Cardiac muscle cell (in vitro differentiated cells and primary cell): ENCODE results near the gene OR5C1. TPM values are rescaled to one million over a fixed set of nuclear protein-coding genes. Genes with fewer than 3 reads are reported as not detected.

Experiments
- DNase-seq, 2 donors: peaks; one replicate each; pipeline versions ENCODE4 v3.0.0 to v3.0.0-alpha.2; 2010 to 2017; ENCODE audit warnings: low read depth in 1 of 2, low spot score in 1 of 2
- H3K27ac ChIP-seq: fragments of 200-600 bp; sonication (generic); 2 replicates; pipeline ENCODE4 v1.5.1; 2016
- H3K27me3 ChIP-seq: fragments of 200-600 bp; sonication (generic); 2 replicates; pipeline ENCODE4 v1.6.0; 2016; ENCODE audit warnings: control low read depth
- H3K36me3 ChIP-seq: fragments of 200-600 bp; sonication (generic); 2 replicates; pipeline ENCODE4 v1.5.1; 2016; ENCODE audit warnings: control low read depth
- H3K4me1 ChIP-seq: fragments of 200-600 bp; sonication (generic); 2 replicates; pipeline ENCODE4 v1.8.1; 2017; ENCODE audit warnings: low read depth, mild to moderate bottlenecking, mixed run types
- H3K4me3 ChIP-seq: fragments of 200-600 bp; sonication (generic); 2 replicates; pipeline ENCODE4 v1.5.1; 2016; ENCODE audit warnings: mild to moderate bottlenecking
- H3K9me3 ChIP-seq: fragments of 200-600 bp; sonication (generic); 2 replicates; pipeline ENCODE4 v1.5.1; 2017; ENCODE audit warnings: low read depth, mild to moderate bottlenecking, control low read depth
- polyA plus RNA-seq: library from polyadenylated mRNA; unstranded; fragments of >200 nt; fragmentation: Nextera tagmentation; extraction: Ambion mirVana; gene quantifications from 2 replicates; pipeline ENCODE4 v1.2.1, GENCODE V29; 2016
- total RNA-seq: library from RNA; depleted of rRNA; stranded (reverse); fragments of >200 nt; gene quantifications from 2 replicates; pipeline ENCODE4 v1.2.3, GENCODE V29; 2016
- TF ChIP-seq, protein P1 (sequence below): IDR thresholded peaks from 2 replicates; pipeline ENCODE4 v1.5.1; 2012; ENCODE audit warnings: low read depth, mild to moderate bottlenecking, low read length

Gene OR5C1
- total and polyA plus RNA-seq, 2 experiments from 2014 or later = not detected

DNA sequence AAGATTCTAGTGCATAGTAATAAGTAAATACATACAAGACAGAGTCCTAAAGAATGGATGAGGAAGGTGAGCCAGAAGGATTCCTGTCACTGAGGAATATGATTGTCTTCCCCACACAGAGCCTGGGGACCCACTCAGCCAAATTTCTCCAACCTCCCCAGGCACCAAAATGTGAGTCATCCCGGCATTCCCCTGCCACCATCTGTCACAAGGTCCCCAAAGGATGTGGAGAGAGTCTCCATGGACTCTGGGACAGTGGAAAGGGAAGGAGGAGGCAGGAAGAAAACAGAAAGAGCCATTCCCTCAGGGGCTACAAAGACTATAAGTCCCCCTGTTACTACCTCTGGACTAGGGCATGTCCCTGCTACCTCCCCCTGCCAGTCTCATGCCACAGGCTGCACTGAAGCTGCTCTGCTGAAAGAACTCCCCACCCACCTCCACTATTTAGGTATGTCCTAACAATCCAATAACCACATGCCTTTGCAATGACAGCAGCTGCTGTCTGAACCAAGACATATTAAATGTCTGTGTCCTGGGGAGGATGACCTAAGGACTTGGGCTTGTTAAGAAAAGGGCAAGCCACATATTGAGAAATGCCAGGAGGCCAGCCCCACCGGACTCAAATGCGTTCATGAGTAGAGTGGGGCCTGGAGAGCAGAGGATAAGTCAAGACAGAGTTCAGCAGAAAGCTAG, 10.7 kb upstream of the OR5C1 start:
- Histone ChIP-seq H3K9me3 (no peaks in the 10 kb centered on the region), H3K27me3 (no peaks in the 10 kb centered on the region), H3K36me3 (no peaks in the 10 kb centered on the region), H3K27ac (no peak overlapping the region), H3K4me1 (no peaks in the 10 kb centered on the region), H3K4me3 (no peak overlapping the region)
- no peak for DNase-seq
- TF ChIP-seq, protein P1, sequence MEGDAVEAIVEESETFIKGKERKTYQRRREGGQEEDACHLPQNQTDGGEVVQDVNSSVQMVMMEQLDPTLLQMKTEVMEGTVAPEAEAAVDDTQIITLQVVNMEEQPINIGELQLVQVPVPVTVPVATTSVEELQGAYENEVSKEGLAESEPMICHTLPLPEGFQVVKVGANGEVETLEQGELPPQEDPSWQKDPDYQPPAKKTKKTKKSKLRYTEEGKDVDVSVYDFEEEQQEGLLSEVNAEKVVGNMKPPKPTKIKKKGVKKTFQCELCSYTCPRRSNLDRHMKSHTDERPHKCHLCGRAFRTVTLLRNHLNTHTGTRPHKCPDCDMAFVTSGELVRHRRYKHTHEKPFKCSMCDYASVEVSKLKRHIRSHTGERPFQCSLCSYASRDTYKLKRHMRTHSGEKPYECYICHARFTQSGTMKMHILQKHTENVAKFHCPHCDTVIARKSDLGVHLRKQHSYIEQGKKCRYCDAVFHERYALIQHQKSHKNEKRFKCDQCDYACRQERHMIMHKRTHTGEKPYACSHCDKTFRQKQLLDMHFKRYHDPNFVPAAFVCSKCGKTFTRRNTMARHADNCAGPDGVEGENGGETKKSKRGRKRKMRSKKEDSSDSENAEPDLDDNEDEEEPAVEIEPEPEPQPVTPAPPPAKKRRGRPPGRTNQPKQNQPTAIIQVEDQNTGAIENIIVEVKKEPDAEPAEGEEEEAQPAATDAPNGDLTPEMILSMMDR = no peak

DNA sequence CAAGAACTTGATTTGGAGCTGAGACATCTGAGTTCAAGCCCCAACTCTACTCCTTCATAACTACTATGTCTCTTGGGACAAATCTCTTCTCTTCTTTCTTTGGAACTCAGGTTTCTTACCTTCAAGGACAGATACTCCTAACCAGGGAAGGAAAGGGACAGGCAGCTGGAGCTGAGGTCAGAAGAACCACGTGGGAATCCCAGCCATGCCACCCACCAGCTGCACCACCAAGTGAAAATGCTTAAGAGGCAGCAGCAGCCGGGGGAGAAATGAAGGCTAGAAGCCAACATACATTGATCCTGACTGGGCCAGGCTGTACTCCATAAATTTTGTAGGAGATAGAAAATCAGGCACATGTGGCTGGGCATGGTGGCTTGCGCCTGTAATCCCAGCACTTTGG, 9.6 kb upstream of the OR5C1 start:
- Histone ChIP-seq H3K9me3 (no peaks in the 10 kb centered on the region), H3K4me3 (no peak overlapping the region), H3K36me3 (no peaks in the 10 kb centered on the region), H3K4me1 (no peaks in the 10 kb centered on the region), H3K27me3 (no peaks in the 10 kb centered on the region), H3K27ac (no peak overlapping the region)
- no peak for DNase-seq
- TF ChIP-seq, protein P1 = no peak

DNA sequence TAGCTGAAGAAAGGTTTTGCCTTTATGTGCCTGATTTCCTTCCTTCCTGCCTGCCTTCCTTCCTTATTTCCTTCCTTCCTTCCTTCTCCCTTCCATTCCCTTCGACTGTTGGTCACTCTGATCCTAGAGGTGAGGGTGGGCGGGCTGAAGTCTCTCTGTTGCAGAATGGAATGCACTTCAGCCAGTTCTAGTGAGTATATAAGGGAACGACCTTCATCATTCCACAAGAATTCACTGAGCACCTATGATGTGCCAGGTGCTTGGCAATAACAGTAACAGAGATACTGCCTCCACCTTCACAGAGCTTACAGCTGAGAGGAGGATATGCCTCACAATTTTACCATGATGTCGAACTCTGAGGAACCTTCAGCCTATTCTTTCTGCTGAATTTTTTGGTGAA, 8.7 kb upstream of the OR5C1 start:
- no peak for DNase-seq
- no peaks in the 10 kb centered on the region for H3K27me3 ChIP-seq
- no peaks in the 10 kb centered on the region for H3K4me1 ChIP-seq
- TF ChIP-seq, protein P1 = no peak
- H3K9me3 ChIP-seq = no peaks in the 10 kb centered on the region
- no peak overlapping the region for H3K4me3 ChIP-seq
- H3K36me3 ChIP-seq = no peaks in the 10 kb centered on the region
- no peak overlapping the region for H3K27ac ChIP-seq

DNA sequence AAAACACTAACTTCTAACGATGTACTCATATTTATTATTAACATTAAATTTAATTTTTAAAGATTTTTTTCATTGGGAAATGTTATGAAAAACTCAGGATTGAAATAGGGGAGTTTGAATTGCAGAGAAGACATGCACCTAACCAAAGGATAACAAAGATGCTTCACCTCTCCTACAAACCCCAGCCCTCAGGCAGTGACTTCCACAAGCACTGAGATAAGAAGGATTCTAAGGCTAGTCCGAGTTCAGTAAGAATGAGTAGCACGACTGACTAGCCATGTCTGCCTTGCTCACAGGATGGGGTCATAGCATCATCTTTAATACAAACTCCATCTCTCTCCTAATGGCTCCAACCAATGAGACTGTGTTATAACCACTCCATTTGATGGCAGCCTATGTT, 7.1 kb upstream of the OR5C1 start:
- Histone ChIP-seq H3K4me3 (no peak overlapping the region), H3K27ac (no peak overlapping the region), H3K27me3 (no peaks in the 10 kb centered on the region), H3K4me1 (no peaks in the 10 kb centered on the region), H3K36me3 (no peaks in the 10 kb centered on the region), H3K9me3 (no peaks in the 10 kb centered on the region)
- TF ChIP-seq, protein P1 = no peak
- DNase-seq = no peak

DNA sequence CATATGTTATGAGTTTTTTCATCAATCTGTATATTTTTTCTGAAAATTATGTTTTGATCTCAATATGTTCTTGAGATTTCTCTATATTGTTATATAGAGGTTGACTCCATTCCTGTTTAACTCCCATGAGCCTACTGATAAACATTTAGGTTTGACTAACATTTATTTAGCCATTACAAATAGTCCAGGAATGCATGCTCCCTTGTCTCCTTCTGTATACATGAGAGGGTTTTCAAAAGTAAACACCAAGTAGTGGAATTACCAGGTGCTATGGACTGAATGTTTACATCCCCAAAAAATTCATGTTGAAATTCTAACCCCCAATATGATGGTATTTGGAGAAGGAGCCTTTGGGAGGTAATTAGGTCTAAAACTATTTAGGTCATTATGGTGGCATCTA, 3.5 kb upstream of the OR5C1 start:
- TF ChIP-seq, protein P1 = no peak
- H3K4me3 ChIP-seq = no peak overlapping the region
- no peak overlapping the region for H3K27ac ChIP-seq
- H3K4me1 ChIP-seq = no peaks in the 10 kb centered on the region
- no peaks in the 10 kb centered on the region for H3K36me3 ChIP-seq
- no peaks in the 10 kb centered on the region for H3K9me3 ChIP-seq
- DNase-seq = no peak
- H3K27me3 ChIP-seq = no peaks in the 10 kb centered on the region
